ENCODE data around the gene GP2. TPM values are rescaled to one million over a fixed set of nuclear protein-coding genes. Genes with fewer than 3 reads are reported as not detected.

Gene GP2
- total and polyA plus RNA-seq, 2 of the 4 experiments (the other 2 are of a cell fraction): not detected

Other genes starting within 250 kb of the GP2 start
- not detected in 2 replicates for gene UMOD, start 25.2 kb upstream of the GP2 start, total RNA-seq (2012; rRNA removed)
- gene UMOD, start 25.2 kb upstream of the GP2 start, polyA plus RNA-seq (2012; rRNA removed): not detected in 2 replicates
- gene PDILT, start 77.2 kb upstream of the GP2 start, total RNA-seq (2012; rRNA removed): not detected in 2 replicates
- gene PDILT, start 77.2 kb upstream of the GP2 start, polyA plus RNA-seq (2012; rRNA removed): not detected in 2 replicates
- gene ACSM5, start 82.0 kb upstream of the GP2 start, total RNA-seq (2012; rRNA removed): not detected in 2 replicates
- not detected in 2 replicates for gene ACSM5, start 82.0 kb upstream of the GP2 start, polyA plus RNA-seq (2012; rRNA removed)
- not detected in 2 replicates for gene ACSM2A, start 124.0 kb upstream of the GP2 start, total RNA-seq (2012; rRNA removed)
- gene ACSM2A, start 124.0 kb upstream of the GP2 start, polyA plus RNA-seq (2012; rRNA removed): not detected in 2 replicates
- not detected in 2 replicates for gene ACSM2B, start 248.9 kb upstream of the GP2 start, total RNA-seq (2012; rRNA removed)
- not detected in 2 replicates for gene ACSM2B, start 248.9 kb upstream of the GP2 start, polyA plus RNA-seq (2012; rRNA removed)